Amygdala (tissue), 56 donors: ENCODE data around the gene HNRNPLL.
"Not testable (repeated sequence)": the region's sequence is repeated elsewhere in the genome, so short reads cannot be mapped to it uniquely, and the experiment has no call there.

ENCODE experiments used
- DNase-seq, 56 donors: peaks; one replicate each; lab custom pipeline; 2025; lab: John Stamatoyannopoulos, UW

The HNRNPLL gene

DNA sequence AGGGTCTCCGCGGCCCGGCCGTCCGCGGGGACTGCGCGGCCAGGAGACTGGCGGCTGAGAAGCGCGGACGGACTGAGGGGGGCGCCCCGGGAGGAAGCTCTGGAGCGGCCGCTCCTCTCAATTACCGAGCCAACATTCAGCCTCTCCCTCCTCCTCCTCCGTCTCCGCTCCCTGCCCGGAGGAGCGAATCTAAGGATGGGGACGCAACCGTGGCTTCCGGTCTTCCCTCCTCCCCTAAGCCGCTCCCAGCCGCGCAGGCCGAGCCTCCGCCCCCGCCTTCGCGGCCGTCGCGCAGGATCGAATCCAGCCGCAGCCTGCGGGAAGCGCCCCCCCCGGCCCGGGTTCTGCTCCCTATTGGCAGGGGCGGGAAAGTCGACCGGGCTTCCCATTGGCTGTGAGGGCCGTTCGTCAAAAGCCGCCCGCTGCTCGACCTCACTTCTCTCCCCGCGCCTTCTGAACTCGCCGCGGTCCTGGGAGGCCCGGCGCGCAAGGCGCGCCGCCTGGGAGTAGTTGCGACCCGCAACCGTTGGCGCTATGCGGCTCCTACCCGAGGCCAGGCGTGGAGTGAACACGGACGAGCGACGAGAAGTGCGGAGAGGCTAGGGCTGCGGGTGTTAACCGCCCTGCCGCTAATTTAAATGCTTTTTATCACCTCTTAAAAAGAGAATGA, at the start of gene HNRNPLL:
TSS of gene HNRNPLL (minus strand) at position 197 of the 670 bp plus-strand sequence. CDS start 302 bp downstream, outside the sequence.
- DNase-seq: peak; percentile 72 to 97 (median 94)

DNA sequence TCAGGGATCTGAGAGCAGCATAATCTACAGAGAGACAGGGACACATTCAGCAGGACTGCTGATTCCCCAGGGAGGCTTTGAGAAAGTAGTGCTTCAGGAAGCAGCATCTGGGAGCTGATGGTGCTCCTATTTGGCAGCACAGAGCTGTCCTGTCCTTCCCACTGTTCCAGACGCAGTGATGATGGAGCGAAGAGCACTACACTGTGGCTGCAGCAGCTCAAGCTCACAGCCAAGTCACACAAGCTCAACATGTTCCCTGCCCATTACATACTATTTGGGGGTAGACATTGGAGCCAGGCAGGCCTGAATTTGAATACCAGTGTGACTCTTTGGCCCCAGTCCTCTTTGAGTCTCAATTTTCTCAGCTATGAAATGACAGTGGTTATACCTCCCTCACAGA, 48.0 kb upstream of the HNRNPLL start:
- DNase-seq: no peak

DNA sequence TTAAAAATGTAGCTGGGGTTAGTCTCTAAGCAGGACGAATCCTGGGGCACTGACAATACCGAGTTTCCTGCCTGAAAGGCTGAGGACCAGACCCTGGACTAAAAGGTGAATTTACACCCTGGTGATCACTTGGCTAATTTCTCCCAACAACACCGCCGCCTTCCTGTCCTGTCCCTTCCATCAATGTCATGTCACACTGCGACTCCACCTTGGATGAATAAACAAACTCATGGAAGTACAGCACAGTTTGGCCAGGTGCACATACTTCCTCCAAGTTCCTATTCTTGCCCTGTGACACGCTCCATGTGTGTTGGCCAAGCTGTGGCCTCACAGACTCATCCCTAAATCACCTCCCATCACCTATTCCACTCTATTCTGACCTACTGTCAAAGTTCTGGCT, 47.3 kb upstream of the HNRNPLL start:
- no peak for DNase-seq

DNA sequence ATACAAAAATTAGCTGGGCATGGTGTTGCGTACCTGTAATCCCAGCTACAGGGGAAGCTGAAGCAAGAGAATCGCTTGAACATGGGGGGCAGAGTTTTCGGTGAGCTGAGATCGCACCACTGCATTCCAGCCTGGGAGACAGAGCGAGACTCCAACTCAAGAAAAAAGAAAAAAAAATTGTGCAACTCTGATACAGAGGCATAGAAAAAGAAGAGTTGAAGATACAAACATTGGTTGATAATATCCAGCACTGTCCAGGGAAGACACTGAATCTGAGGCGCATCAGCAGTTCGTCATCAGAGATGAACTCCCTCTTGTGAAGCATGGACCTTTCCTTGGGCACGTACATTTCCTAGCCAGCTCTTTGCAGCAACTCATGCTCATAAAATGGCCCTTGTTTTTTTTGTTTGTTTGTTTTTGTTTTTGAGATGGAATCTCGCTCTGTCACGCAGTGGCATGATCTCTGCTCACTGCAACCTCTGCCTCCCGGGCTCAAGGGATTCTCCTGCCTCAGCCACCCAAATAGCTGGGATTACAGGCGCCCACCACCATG, 46.5 kb upstream of the HNRNPLL start:
- no peak for DNase-seq

DNA sequence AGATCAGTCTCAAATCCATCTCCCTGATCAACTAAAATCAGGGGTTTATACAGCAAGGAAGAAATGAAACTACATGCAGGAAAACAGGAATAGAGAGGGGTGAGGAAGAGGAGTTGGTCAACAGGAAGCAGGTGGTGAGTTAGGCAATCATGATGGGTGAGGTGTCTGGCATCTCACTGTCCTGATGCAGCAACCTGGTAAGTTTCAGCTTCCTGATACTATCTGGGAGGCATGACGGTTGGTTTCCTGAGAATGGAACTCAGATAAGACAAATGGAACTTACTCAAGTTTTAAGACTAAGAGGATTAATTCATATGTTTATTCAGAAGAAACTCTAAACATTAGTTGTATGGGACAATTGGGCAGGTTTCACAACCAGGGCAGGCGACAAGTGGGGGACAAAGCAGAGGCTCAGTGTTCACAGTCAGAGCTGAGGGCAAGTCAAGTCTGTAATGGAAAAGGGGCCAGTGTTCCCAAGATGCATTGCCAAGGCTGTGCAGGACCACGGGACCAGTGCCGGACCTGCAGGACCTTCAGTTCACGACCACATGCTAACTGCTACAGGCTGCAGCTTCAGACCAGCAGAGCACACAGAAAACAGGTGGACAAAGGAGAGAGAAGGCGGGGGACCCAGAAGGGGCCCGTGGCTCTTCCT, 45.5 kb upstream of the HNRNPLL start:
- DNase-seq: no peak

DNA sequence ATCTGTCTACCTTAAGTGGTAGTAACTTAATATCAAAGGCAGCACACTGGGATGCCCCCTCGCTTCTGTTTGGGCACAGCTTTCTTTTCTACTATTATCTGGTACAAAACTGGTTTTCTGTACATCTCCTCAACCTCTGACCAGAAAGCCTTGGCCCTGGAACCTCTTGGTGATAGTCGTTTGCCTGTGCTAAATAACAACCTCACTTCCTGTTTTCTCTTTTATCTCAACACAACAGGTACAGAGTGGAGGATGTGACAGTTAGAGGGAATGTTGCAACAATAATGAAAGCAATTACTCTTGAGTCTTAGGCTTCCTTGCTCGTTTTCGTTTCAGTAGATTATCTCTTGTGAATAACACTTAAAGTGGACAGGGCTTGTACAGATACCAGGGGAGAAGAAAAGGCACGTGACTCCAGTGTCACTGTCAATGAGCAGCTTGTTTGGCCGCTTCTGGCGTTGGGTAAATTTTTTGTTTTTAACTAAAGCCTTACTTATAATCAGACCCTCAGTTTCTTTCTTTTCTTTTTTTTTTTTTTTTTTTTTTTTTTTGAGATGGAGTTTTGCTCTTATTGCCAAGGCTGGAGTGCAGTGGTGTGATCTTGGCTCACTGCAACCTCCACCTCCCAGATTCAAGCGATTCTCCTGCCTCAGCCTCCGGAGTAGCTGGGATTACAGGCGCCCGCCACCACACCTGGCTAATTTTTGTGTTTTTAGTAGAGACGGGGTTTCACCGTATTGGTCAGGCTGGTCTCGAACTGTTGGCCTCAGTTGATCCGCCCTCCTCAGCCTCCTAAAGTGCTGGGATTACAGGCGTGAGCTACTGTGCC, 41.2 kb upstream of the HNRNPLL start:
- DNase-seq: not testable (repeated sequence)

DNA sequence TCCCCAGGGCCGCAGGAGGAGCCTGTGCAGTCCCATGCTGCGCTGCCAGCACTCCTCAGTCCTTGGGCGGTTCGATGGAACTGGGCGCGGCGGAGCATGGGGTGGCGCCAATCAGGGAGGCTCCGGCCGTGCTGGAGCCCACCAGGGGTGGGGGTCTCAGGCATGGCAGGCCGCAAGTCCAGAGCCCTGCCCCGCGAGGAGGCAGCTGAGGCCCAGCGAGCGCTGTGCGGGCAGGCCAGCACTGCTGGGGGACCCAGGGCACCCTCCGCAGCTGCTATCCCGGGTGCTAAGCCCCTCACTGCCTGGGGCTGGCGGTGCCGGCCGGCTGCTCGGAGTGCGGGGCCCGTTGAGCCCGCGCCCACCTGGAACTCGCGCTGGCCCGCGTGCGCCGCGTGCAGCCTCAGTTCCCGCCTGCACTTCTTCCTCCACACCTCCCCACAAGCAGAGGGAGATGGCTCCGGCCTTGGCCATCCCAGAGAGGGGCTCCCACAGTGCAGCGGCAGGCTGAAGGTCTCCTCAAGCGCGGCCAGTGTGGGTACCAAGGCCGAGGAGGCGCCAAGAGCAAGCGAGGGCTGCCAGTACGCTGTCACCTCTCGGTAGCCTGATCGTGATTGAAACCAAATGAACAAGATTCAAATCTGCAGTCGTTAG, 40.4 kb upstream of the HNRNPLL start:
- DNase-seq: no peak

DNA sequence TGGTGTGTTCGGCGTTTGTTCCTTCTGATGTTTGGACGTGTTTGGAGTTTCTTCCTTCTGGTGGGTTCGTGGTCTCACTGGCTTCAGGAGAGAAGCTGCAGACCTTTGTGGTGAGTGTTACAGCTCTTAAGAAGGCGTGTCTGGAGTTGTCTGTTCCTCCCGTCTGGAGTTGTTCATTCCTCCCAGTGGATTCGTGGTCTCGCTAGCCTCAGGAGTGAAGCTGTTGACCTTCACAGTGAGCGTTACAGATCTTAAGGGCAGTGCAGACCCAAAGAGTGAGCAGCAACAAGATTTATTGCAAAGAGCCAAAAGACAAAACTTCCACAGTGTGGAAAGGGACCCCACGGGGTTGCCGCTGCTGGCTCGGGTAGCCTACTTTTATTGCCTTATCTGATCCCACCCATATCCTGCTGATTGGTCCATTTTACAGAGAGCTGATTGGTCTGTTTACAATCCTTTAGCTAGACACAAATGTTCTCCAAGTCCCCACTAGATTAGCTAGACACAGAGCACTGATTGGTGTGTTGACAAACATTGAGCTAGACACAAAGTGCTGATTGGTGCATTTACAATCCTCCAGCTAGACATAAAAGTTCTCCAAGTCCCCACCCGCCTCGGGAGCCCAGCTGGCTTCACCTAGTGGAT, 39.8 kb upstream of the HNRNPLL start:
- DNase-seq: not testable (repeated sequence)

DNA sequence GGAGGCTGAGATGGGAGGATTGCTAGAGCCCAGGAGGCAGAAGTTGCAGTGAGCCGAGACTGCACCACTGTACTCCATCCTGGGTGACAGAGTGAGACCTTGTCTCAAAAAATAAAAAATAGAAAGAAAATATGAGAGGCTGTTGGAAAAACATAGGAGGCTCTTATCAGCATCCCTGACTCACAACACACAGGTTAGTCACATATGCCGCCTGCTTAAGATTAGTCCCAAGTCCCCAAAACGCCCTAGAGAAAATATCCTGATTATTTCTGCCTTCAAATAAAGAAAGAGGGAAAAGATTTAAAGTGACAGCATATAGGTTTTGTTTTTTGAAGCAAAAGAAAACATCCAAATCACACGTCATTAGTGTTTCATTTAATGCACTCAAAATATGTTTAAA, 33.3 kb upstream of the HNRNPLL start:
- DNase-seq: no peak

DNA sequence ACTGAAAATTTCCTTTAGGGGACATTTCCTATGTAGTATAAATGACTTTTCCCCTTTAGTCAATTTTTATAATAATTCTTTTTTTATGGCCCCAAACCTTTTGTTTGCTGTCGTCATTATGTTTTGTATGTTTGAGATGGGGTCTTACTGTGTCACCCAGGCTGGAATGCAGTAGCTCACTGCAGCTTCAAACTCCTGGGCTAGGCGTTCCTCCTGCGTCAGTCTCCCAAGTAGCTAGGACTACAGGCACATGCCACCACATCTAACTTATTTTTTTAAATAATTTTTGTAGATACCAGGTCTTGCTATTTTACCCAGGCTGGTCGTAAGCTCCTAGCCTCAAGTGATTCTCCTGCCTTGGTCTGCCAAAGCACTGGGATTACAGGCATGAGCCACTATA, 32.4 kb upstream of the HNRNPLL start:
- DNase-seq: no peak

DNA sequence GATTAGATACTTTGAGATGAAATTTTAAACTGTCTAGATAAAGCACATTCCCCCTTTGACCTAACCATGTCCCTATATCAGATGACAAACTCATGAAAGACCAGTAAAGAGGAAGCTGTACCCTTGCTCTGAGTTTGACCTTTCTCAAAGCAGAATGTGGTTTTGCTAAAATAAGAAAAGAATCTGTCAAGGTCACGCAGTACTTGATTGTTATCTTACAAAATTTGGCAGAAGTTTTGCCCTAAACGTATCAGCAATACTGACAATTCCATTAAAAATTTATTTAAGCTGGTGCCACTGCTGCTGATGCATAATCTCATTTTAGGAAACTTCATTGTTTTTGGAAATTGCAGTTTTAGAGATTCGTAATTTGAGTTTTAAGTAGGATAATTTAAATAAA, 32.0 kb upstream of the HNRNPLL start:
- DNase-seq: no peak

DNA sequence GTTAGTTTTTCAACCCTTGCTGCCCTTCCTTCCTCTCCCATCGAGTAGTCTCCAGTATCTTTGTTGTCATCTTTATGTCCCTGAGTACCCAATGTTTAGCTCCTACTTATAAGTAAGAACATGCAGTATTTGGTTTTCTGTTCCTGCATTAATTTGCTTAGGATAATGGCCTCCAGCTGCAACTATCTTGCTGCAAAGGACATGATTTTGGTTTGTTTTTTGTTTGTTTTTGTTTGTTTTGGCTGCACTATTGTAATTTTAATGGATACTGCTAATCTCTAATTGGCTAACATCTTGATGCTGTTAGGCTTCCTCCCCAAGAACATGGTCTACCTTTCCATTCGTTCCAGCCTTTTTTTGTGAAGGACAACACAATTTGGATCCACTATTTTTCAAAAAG, 31.2 kb upstream of the HNRNPLL start:
- no peak for DNase-seq

DNA sequence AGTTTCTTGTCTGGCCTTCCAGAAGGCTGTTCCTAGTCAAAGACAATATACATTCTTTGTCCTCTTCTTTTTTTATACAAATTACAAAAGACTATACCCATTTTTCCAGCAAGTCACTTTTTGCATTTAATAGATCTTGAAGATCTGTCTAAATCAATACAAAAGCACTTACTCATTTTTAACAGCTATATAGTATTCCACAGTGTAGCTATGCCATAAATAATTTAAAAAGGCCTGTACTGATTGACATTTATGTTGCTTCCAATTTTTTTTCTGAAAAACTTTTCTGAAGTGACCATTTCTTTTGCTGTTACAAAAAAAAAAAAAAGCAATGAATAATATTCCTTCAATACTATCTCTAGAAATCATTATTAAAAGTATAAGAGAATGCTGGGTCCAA, 30.3 kb upstream of the HNRNPLL start:
- DNase-seq: no peak

DNA sequence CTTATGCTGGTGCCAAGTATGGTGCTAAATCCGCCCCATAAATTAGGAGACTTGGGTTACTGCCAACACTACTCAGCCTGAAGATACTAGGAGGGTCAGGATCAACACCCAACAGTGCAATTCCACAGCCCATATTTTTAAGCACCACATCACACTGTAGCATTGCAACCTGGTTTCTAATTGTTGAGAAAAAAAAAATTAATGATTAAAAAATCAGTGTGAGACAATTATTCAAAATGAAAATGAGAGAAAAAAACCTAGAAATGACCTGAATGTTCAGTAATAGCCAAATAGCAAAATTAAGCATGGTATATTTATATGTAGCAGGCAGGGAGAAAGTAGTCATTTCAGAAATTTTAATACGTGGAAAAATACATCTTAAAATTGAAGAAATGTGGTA, 29.2 kb upstream of the HNRNPLL start:
- DNase-seq: no peak

DNA sequence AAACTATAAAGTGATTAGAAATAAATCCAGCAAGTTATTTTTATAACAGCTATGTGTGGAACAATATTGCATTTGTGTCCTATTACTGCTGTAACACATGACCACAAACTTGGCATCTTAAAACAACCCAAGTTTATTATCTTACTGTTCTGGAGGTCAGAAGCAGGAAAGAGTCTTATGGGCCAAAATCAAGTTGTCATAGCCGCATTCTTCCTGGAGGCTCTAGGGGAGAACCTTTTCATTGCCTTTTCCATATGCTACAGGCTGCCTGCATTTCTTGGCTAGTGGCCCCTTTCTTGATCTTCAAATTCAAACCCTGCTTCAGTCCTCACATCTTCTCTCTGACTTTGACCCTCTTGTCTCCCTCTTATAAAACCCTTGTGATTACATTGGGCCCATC, 27.0 kb upstream of the HNRNPLL start:
- no peak for DNase-seq

DNA sequence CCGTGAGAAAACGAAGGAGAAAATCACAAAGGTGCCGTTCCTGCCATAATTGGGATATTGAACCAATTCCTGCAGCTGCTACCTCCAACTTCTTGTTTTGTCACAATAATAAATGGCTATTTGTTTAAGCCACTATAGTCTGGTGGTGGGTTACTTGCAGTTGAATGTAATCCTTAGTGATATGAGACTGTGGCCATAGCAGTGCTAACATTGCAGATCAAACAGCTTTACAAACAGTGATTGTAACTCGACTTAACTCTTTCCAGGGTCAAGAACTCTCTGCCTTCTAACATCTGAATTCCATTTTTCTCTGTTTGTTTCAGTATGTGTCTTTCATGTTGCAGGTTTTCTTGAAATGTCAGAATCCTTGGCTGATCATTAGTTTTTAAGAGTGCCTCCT, 24.7 kb upstream of the HNRNPLL start:
- no peak for DNase-seq

DNA sequence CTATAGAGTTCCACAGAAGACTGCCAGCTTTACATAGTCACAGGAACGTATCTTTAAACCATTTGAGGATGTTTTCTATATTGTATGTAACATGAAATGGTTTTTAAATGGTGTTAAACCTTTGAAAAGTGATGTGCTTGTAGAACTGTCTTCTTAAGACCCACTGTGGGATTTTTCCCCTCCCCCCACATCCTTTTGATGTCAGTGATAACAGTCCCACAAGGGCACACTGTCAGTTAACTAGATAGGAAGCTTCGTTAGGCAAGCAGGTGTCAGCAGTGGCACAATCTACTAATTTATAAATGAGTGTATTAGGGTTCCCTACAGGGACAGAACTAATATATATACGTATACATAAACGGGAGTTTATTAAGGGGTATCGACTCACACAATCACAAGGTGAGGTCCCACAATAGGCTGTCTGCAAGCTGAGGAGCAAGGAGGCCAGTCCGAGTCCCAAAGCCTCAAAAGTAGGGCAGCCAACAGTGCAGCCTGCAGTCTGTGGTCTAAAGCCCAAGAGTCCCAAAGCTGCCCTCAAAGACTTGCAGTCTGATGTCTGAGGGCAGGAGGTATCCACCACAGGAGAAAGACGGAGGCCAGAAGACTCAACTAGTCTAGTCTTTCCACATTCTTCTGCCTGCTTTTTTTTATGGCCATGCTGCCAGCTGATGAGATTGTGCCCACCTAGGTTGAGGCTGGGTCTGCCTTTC, 23.8 kb upstream of the HNRNPLL start:
- DNase-seq: no peak

DNA sequence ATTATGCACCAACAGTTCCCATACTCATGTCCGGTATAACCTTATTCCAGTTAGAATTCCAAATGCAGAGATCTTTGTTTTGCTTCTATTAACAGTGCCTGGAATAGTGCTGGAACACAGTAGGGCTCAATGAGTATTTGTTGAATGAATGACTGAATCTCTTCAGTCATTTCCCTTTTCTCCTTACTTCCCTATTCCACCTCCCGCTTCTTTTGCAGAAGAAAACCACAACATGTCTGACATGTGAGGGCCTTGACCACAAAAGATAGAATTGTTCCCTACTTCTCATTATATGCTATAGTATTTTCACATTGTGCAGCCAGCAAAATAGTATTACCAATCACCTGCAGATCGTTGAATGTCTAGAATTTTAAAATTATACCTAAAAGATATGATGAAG, 19.5 kb upstream of the HNRNPLL start:
- DNase-seq: no peak

DNA sequence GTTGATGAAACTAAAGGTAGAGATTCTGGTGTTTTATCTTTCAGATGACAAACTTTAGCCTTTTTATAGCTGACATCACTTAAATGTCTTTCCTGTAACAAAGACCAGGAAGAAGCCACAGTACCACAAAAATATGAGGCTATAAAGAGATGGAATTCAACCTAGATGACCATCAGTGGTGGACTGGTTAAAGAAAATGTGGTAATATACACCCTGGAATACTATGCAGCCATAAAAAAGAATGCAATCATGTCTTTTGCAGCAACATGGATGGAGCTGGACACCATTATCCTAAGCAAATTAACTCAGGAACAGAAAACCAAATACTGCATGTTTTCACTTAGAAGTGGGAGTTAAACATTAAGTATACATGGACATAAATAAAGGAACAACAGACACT, 18.3 kb upstream of the HNRNPLL start:
- DNase-seq: no peak
